SK-N-SH (cell line): ENCODE measurements around the gene KCNN1. TPM values are rescaled to one million over a fixed set of nuclear protein-coding genes. Genes with fewer than 3 reads are reported as not detected.
A peak's percentile ranks its signal among the peaks of the same experiment; 100 is the strongest.

Source experiments
- CTCF ChIA-PET: fragments of 300-600, 350-600 bp; formaldehyde crosslinking; extraction: SDS; loops from one replicate; lab custom pipeline; 2021; lab: Yijun Ruan, JAX
- POLR2A ChIA-PET: fragments of 350-600 bp; sonication (Branson Sonifier 250); formaldehyde crosslinking; extraction: SDS; loops from one replicate; lab custom pipeline; 2020; ENCODE audit warnings: antibody characterized with exemption, inconsistent platforms; lab: Yijun Ruan, JAX
- DNase-seq: peaks from one replicate; pipeline ENCODE4 v3.0.0; 2012
- H2AFZ ChIP-seq: fragments of 200-600 bp; sonication (generic); 2 replicates; pipeline ENCODE4 v1.8.1; 2016; ENCODE audit warnings: antibody characterized with exemption, mild to moderate bottlenecking, low read depth
- H3F3A ChIP-seq: fragments of 200-600 bp; sonication (generic); replicated peaks from 2 replicates; pipeline ENCODE3; 2016; ENCODE audit warnings: antibody characterized with exemption, mild to moderate bottlenecking; ENCODE audit not compliant: insufficient read depth
- H3K27ac ChIP-seq, 2 experiments: fragments of 200-500 bp in 1 of 2; fragments of 200-600 bp in 1 of 2; sonication (Bioruptor generic) in 1 of 2; sonication (generic), shearing (Covaris generic) in 1 of 2; 2 replicates each; pipeline versions ENCODE4 v1.5.1 to v1.6.1; 2014 to 2016; ENCODE audit warnings: low read depth in 2 of 2, inconsistent platforms in 1 of 2, low read length in 1 of 2, mild to moderate bottlenecking in 1 of 2, mixed read lengths in 1 of 2
- H3K27me3 ChIP-seq: fragments of 200-600 bp; sonication (generic), shearing (Covaris generic); 2 replicates; pipeline ENCODE4 v1.6.1; 2016; ENCODE audit warnings: mixed run types; ENCODE audit not compliant: insufficient read depth
- H3K36me3 ChIP-seq, 2 experiments: fragments of 200-500 bp in 1 of 2; fragments of 200-600 bp in 1 of 2; sonication (Bioruptor generic) in 1 of 2; sonication (generic) in 1 of 2; replicated peaks in 1 of 2; 2 replicates each; pipeline versions ENCODE3 to v1.5.1; 2014 to 2016; ENCODE audit warnings: low read length in 1 of 2, mild to moderate bottlenecking in 1 of 2; ENCODE audit not compliant: insufficient read depth in 2 of 2, control insufficient read depth in 1 of 2
- H3K4me1 ChIP-seq, 2 experiments: fragments of 200-500 bp in 1 of 2; fragments of 200-600 bp in 1 of 2; sonication (Bioruptor generic) in 1 of 2; sonication (generic), shearing (Covaris generic) in 1 of 2; 2 replicates each; pipeline versions ENCODE4 v1.5.1 to v1.6.1; 2014 to 2016; ENCODE audit warnings: low read depth in 1 of 2, low read length in 1 of 2, mixed run types in 1 of 2; ENCODE audit not compliant: insufficient read depth in 2 of 2, control insufficient read depth in 1 of 2
- H3K4me2 ChIP-seq: fragments of 200-600 bp; sonication (generic), shearing (Covaris generic); 2 replicates; pipeline ENCODE4 v1.6.1; 2017; ENCODE audit warnings: mixed run types
- H3K4me3 ChIP-seq, 2 experiments: fragments of 200-500 bp in 1 of 2; fragments of 200-600 bp in 1 of 2; sonication (Bioruptor generic) in 1 of 2; sonication (generic), shearing (Covaris generic) in 1 of 2; 2 replicates each; pipeline versions ENCODE4 v1.5.1 to v1.8.1; 2014 to 2016; ENCODE audit warnings: low read depth in 2 of 2, inconsistent platforms in 1 of 2, low read length in 1 of 2, mild to moderate bottlenecking in 1 of 2, mixed read lengths in 1 of 2, moderate library complexity in 1 of 2
- H3K79me2 ChIP-seq: fragments of 200-600 bp; sonication (generic); 2 replicates; pipeline ENCODE4 v1.8.1; 2017; ENCODE audit warnings: mild to moderate bottlenecking; ENCODE audit not compliant: insufficient read depth
- H3K9ac ChIP-seq: fragments of 200-600 bp; sonication (generic); 2 replicates; pipeline ENCODE4 v1.6.1; 2017; ENCODE audit warnings: mixed run types
- H3K9me2 ChIP-seq: fragments of 200-600 bp; sonication (generic); 2 replicates; pipeline ENCODE4 v1.6.1; 2017; ENCODE audit warnings: mixed run types
- H3K9me3 ChIP-seq: fragments of 200-600 bp; sonication (generic); 2 replicates; pipeline ENCODE4 v1.6.1; 2017; ENCODE audit warnings: mixed run types, mild to moderate bottlenecking, moderate library complexity
- H4K20me1 ChIP-seq: fragments of 200-600 bp; sonication (generic); 2 replicates; pipeline ENCODE4 v1.6.1; 2017; ENCODE audit warnings: mild to moderate bottlenecking, mixed run types; ENCODE audit not compliant: insufficient read depth
- EP300 ChIP-seq, 2 experiments: IDR thresholded peaks; 2 replicates each; pipeline versions ENCODE4 v1.4.0 to v1.6.1; 2012; ENCODE audit warnings: borderline replicate concordance in 1 of 2, low read depth in 1 of 2, low read length in 1 of 2
- FOXJ3 ChIP-seq: sonication (generic); formaldehyde crosslinking; IDR thresholded peaks from 2 replicates; pipeline ENCODE4 v1.5.1; 2020; ENCODE audit warnings: mild to moderate bottlenecking, missing genetic modification reagents
- FOXM1 ChIP-seq: IDR thresholded peaks from 2 replicates; pipeline ENCODE4 v1.4.0; 2012; ENCODE audit warnings: low read depth, mild to moderate bottlenecking
- GATA2 ChIP-seq: sonication (generic); formaldehyde crosslinking; IDR thresholded peaks from 2 replicates; pipeline ENCODE4 v1.5.0; 2020; ENCODE audit warnings: mild to moderate bottlenecking, missing genetic modification reagents
- MEF2A ChIP-seq: IDR thresholded peaks from 2 replicates; pipeline ENCODE4 v1.4.0; 2012; ENCODE audit warnings: low read depth, borderline replicate concordance
- MXI1 ChIP-seq: IDR thresholded peaks from 2 replicates; pipeline ENCODE4 v1.6.1; 2012; ENCODE audit warnings: mild to moderate bottlenecking, low read depth, low read length, improper control_type of control experiment
- NFIC ChIP-seq: IDR thresholded peaks from 2 replicates; pipeline ENCODE4 v1.4.0; 2012; ENCODE audit warnings: borderline replicate concordance
- NRF1 ChIP-seq: IDR thresholded peaks from 2 replicates; pipeline ENCODE4 v1.6.1; 2012; ENCODE audit warnings: low read depth, mild to moderate bottlenecking, low read length
- POLR2AphosphoS5 ChIP-seq: IDR thresholded peaks from 2 replicates; pipeline ENCODE4 v1.6.1; 2012; ENCODE audit warnings: low read depth, low read length
- RFX5 ChIP-seq: IDR thresholded peaks from 2 replicates; pipeline ENCODE4 v1.6.1; 2012; ENCODE audit warnings: mild to moderate bottlenecking, improper control_type of control experiment, low read length
- SIN3A ChIP-seq: IDR thresholded peaks from 2 replicates; pipeline ENCODE4 v1.6.1; 2012; ENCODE audit warnings: low read depth, mild to moderate bottlenecking, low read length, moderate library complexity, borderline replicate concordance
- TCF12 ChIP-seq: IDR thresholded peaks from 2 replicates; pipeline ENCODE4 v1.4.0; 2012
- WGBS: methylation state at CpG from one replicate; pipeline ENCODE4 v1.1.6; 2017; ENCODE audit warnings: low lambda C conversion rate; 5-methylcytosine and 5-hydroxymethylcytosine counted together
- polyA plus RNA-seq, 3 experiments: library from polyadenylated mRNA; depleted of rRNA; stranded (reverse); fragments of >200 nt; gene quantifications; 2 replicates each; pipeline ENCODE4 v1.2.3, GENCODE V29; 2012
- TF ChIP-seq, protein P1 (sequence below): IDR thresholded peaks from 2 replicates; pipeline ENCODE4 v1.6.1; 2012; ENCODE audit warnings: mild to moderate bottlenecking, low read depth, low read length, moderate library complexity
- TF ChIP-seq, protein P2 (sequence below): IDR thresholded peaks from 2 replicates; pipeline ENCODE4 v1.4.0; 2012; ENCODE audit warnings: low read depth, borderline replicate concordance

Gene KCNN1
- polyA plus RNA-seq, 1 of the 3 experiments (the other 2 are of a cell fraction) = 3.6 TPM

DNA sequence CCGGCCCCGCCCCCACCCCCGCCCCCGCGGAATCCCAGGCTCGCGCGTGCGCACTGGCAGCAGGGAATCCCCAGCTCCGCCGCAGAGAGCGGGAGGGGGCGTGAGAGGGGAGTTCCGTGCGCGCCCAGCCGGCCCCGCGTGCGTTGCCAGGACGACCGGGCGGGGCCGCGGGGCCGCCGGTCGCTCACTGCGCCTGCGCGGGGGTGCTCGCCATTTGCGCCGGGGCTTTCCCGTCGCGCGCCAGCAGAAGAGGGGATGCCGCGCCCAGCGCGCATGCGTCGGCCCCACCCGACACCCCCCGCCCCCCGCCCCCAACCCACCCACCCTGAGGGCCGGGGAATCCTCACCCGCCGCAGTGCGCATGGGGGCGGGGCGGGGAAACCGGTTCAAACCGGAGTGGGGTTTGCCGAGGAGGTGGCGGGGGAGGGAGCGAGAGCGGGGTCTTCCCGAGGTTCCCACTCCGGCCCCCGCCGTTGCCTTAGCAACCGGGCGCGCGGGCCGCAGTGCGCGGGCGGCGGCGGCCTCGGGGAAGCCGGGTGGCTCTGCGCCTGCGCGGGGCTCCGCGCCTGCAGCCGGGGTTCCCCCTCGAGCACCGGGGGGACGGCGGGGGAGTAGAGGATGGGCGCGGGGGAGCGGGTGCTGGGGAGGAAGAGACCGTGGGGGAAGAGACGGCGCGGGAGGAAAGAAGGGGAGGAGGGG is 18.9 kb upstream of the KCNN1 start:
- peaks cover 6% of the 10 kb centered on the region for H4K20me1 ChIP-seq
- CTCF ChIA-PET = interaction anchor here (8.4 to 21.7 kb wide), 2 partner anchors 13 to 48 kb away, joined by 69 to 464 read pairs; partner anchors contain the start of gene CCDC124
- no peaks in the 10 kb centered on the region for H3K79me2 ChIP-seq
- H3K36me3 ChIP-seq = peaks cover 0 to 2% of the 10 kb centered on the region in 2 experiments
- no peak overlapping the region; a peak in 1 of 4 replicates for H3K27ac ChIP-seq
- TF ChIP-seq NRF1 (peak; percentile 86), POLR2AphosphoS5 (no peak), SIN3A (no peak), MXI1 (peak; percentile 89), EP300 (IDR thresholded peaks at IDR 0.05; ENCODE audit: borderline replicate concordance in 1 of 2, low read depth in 1 of 2, low read length in 1 of 2) (0 out of 4 replicates have a peak, but pooled peaks of 1 of the 2 experiments have one; percentile 13), MEF2A (no peak)
- peaks cover 30% of the 10 kb centered on the region for H3K27me3 ChIP-seq
- DNase-seq = peak; percentile 99
- H3K4me2 ChIP-seq = peak overlapping the region; percentile 55
- peak overlapping the region; percentile 49 to 59 for H3K4me3 ChIP-seq
- no peaks in the 10 kb centered on the region for H3K9me2 ChIP-seq
- peaks cover 18% of the 10 kb centered on the region for H3F3A ChIP-seq
- no peak overlapping the region for H2AFZ ChIP-seq
- no peaks in the 10 kb centered on the region for H3K9me3 ChIP-seq
- POLR2A ChIA-PET = interaction anchor here (0.7 to 1.9 kb wide), 2 partner anchors 25 to 88 kb away, joined by 3 to 4 read pairs; partner anchors contain the start of gene RPL18A
- WGBS = 1% methylated on average over 37 of the region's 92 CpGs
- H3K9ac ChIP-seq = peak overlapping the region; percentile 68; the same call in 1 of the 2 replicates
- peaks cover 11 to 22% of the 10 kb centered on the region in 2 experiments; a peak in 2 of 4 replicates for H3K4me1 ChIP-seq

DNA sequence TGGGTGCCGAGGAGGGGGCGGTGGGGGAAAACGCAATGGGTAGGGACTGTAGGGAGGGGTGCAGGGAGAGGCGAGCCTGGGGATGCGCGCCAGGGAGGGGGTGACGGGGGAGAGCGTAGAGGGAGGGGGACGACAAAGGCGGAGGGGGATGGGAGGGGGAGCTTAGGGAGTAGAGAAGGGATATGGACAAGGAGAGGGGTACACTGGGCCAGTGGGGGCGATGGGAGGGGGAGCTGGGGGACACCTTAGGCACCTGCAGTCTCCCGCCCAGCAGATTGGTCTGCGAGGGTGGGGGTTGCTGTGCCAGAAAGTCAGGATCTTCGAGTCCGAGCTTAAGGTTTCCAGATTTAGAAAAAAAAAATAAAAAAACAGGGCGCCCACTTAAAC is 18.4 kb upstream of the KCNN1 start:
- peak overlapping the region; percentile 48 to 59 for H3K4me3 ChIP-seq
- no peaks in the 10 kb centered on the region for H3K79me2 ChIP-seq
- H4K20me1 ChIP-seq = peaks cover 6% of the 10 kb centered on the region
- H3K4me2 ChIP-seq = peak overlapping the region; percentile 55
- H3K27me3 ChIP-seq = peaks cover 35% of the 10 kb centered on the region
- H3K9ac ChIP-seq = peak overlapping the region; percentile 68; the same call in 1 of the 2 replicates
- TF ChIP-seq, protein P1, sequence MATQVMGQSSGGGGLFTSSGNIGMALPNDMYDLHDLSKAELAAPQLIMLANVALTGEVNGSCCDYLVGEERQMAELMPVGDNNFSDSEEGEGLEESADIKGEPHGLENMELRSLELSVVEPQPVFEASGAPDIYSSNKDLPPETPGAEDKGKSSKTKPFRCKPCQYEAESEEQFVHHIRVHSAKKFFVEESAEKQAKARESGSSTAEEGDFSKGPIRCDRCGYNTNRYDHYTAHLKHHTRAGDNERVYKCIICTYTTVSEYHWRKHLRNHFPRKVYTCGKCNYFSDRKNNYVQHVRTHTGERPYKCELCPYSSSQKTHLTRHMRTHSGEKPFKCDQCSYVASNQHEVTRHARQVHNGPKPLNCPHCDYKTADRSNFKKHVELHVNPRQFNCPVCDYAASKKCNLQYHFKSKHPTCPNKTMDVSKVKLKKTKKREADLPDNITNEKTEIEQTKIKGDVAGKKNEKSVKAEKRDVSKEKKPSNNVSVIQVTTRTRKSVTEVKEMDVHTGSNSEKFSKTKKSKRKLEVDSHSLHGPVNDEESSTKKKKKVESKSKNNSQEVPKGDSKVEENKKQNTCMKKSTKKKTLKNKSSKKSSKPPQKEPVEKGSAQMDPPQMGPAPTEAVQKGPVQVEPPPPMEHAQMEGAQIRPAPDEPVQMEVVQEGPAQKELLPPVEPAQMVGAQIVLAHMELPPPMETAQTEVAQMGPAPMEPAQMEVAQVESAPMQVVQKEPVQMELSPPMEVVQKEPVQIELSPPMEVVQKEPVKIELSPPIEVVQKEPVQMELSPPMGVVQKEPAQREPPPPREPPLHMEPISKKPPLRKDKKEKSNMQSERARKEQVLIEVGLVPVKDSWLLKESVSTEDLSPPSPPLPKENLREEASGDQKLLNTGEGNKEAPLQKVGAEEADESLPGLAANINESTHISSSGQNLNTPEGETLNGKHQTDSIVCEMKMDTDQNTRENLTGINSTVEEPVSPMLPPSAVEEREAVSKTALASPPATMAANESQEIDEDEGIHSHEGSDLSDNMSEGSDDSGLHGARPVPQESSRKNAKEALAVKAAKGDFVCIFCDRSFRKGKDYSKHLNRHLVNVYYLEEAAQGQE = no peak
- TF ChIP-seq NRF1 (no peak), POLR2AphosphoS5 (no peak), SIN3A (no peak), TCF12 (no peak), FOXJ3 (CRISPR knock-in tag) (no peak), NFIC (no peak), RFX5 (no peak), GATA2 (CRISPR knock-in tag) (no peak), FOXM1 (no peak)
- TF ChIP-seq, protein P2, sequence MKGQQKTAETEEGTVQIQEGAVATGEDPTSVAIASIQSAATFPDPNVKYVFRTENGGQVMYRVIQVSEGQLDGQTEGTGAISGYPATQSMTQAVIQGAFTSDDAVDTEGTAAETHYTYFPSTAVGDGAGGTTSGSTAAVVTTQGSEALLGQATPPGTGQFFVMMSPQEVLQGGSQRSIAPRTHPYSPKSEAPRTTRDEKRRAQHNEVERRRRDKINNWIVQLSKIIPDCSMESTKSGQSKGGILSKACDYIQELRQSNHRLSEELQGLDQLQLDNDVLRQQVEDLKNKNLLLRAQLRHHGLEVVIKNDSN = no peak
- no peak for DNase-seq
- H3K36me3 ChIP-seq = peaks cover 0 to under 1% of the 10 kb centered on the region in 2 experiments
- peaks cover 18% of the 10 kb centered on the region for H3F3A ChIP-seq
- 8% methylated on average over 16 of the region's 16 CpGs for WGBS
- no peak overlapping the region; a peak in 1 of 4 replicates for H3K27ac ChIP-seq
- H2AFZ ChIP-seq = no peak overlapping the region
- H3K4me1 ChIP-seq = peaks cover 11 to 22% of the 10 kb centered on the region in 2 experiments; a peak in 2 of 4 replicates
- ChIA-PET POLR2A (interaction anchor here (1.9 kb wide), 1 partner anchor 89 kb away, joined by 4 read pairs; the partner anchor contains the start of gene RPL18A), CTCF (interaction anchor here (8.4 to 21.7 kb wide), 2 partner anchors 13 to 47 kb away, joined by 69 to 464 read pairs; partner anchors contain the start of gene CCDC124)
- no peaks in the 10 kb centered on the region for H3K9me2 ChIP-seq
- H3K9me3 ChIP-seq = no peaks in the 10 kb centered on the region
